Smooth muscle cell of bladder (primary cell): ENCODE data around the gene UST. TPM values are rescaled to one million over a fixed set of nuclear protein-coding genes. Genes with fewer than 3 reads are reported as not detected.

Source experiments
- total RNA-seq: library from RNA; depleted of rRNA; stranded (reverse); fragments of >200 nt; gene quantifications from 2 replicates; pipeline ENCODE4 v1.2.3, GENCODE V29; 2014

UST gene, protein sequence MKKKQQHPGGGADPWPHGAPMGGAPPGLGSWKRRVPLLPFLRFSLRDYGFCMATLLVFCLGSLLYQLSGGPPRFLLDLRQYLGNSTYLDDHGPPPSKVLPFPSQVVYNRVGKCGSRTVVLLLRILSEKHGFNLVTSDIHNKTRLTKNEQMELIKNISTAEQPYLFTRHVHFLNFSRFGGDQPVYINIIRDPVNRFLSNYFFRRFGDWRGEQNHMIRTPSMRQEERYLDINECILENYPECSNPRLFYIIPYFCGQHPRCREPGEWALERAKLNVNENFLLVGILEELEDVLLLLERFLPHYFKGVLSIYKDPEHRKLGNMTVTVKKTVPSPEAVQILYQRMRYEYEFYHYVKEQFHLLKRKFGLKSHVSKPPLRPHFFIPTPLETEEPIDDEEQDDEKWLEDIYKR
- 29.4 and 35.4 TPM in 2 replicates for total RNA-seq

DNA sequence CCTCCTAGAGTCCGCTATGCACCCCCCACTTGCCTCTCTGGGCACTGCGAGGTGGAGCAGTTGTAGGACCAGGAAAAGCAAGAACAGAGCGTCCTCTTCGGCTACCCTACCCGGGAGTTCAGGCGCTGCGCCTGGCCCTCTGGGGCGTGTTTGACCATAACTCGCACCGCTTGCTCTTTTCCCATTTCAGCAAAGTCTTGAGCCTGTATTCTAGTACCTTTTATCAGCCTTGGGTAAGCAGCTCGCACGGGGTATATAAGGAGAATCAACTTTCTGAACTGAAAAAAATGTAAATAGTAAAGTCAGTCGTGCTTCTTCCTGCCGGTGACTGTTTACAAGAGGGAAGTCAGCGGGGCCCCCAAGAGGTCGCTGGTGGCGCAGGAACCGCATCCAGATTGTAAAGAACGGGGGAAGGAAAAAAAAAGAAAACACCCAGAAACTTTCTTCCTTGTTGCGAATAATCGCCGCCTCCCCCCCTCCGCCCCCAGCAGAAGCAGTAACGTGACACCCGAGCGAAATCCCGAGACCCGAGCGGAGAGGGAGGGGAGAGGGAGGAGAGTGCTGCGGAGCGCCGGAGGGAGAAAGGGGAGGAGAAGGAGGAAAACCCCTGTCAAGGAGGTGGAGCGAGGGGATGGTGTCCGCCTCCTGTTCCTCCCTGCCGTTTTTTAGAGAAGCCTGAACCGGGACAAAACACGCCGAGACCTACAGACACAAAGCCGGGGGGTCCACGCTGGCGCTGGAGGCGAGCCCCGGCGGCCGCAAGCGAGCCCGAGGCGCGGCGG lies at the start of gene UST:
TSS of gene UST (plus strand) at position 668 of the 782 bp plus-strand sequence. CDS start 401 bp downstream, outside the sequence.

